Liver (tissue), 9 donors: ENCODE data around the gene L3MBTL1. TPM values are rescaled to one million over a fixed set of nuclear protein-coding genes. Genes with fewer than 3 reads are reported as not detected.

ENCODE experiments used
- DNase-seq: peaks from one replicate; pipeline ENCODE4 v3.0.0-alpha.2; 2017; ENCODE audit warnings: low spot score
- H3K27ac ChIP-seq, 2 donors: one replicate each; pipeline ENCODE4 v1.7.0; 2013; ENCODE audit warnings: inconsistent platforms in 2 of 2, low read length in 2 of 2, control low read depth in 1 of 2, low read depth in 1 of 2, mild to moderate bottlenecking in 1 of 2
- H3K27me3 ChIP-seq, 4 donors: one replicate each; pipeline versions ENCODE4 v1.6.1 to v1.7.0; 2013; ENCODE audit warnings: low read length in 3 of 4, inconsistent platforms in 1 of 4, mild to moderate bottlenecking in 1 of 4, moderate library complexity in 1 of 4; ENCODE audit not compliant: control insufficient read depth in 4 of 4, insufficient read depth in 4 of 4
- H3K36me3 ChIP-seq, 4 donors: one replicate each; pipeline versions ENCODE4 v1.6.1 to v1.7.0; 2013; ENCODE audit warnings: low read length in 3 of 4, mild to moderate bottlenecking in 3 of 4, low read depth in 1 of 4, moderate library complexity in 1 of 4; ENCODE audit not compliant: control insufficient read depth in 4 of 4, insufficient read depth in 3 of 4
- H3K4me1 ChIP-seq, 4 donors: one replicate each; pipeline versions ENCODE4 v1.6.1 to v1.7.0; 2013; ENCODE audit warnings: low read length in 3 of 4, mild to moderate bottlenecking in 3 of 4, moderate library complexity in 1 of 4; ENCODE audit not compliant: control insufficient read depth in 4 of 4, insufficient read depth in 4 of 4
- H3K4me3 ChIP-seq, 3 donors: one replicate each; pipeline versions ENCODE4 v1.6.1 to v1.7.0; 2013; ENCODE audit warnings: low read length in 3 of 3, control low read depth in 1 of 3, low read depth in 1 of 3, mild to moderate bottlenecking in 1 of 3
- H3K9ac ChIP-seq, 2 donors: one replicate each; pipeline ENCODE4 v1.7.0; 2013; ENCODE audit warnings: low read length in 2 of 2, mild to moderate bottlenecking in 2 of 2, moderate library complexity in 2 of 2, control low read depth in 1 of 2, low read depth in 1 of 2
- H3K9me3 ChIP-seq, 4 donors: one replicate each; pipeline versions ENCODE4 v1.6.1 to v1.7.0; 2013; ENCODE audit warnings: low read length in 3 of 4; ENCODE audit not compliant: control insufficient read depth in 4 of 4
- CTCF ChIP-seq: fragments of 150-350 bp; IDR thresholded peaks from 2 replicates; pipeline ENCODE4 v1.5.1; 2017; ENCODE audit warnings: improper control_type of control experiment, low read depth, low read length; ENCODE audit not compliant: missing input control
- EGR1 ChIP-seq, 2 donors: IDR thresholded peaks; 2 replicates each; pipeline ENCODE4 v1.6.1; 2016 to 2018; ENCODE audit warnings: antibody characterized with exemption in 2 of 2, low read depth in 2 of 2
- FOXA1 ChIP-seq: IDR thresholded peaks from 2 replicates; pipeline ENCODE4 v1.6.1; 2016; ENCODE audit warnings: antibody characterized with exemption
- GABPA ChIP-seq, 2 donors: IDR thresholded peaks in 1 of 2; conservative IDR thresholded peaks in 1 of 2; 2 replicates each; pipeline ENCODE4 v1.6.1; 2016; ENCODE audit warnings: antibody characterized with exemption in 2 of 2, mild to moderate bottlenecking in 1 of 2, moderate library complexity in 1 of 2
- HNF4A ChIP-seq, 2 donors: conservative IDR thresholded peaks; 2 replicates each; pipeline ENCODE4 v1.6.1; 2016; ENCODE audit warnings: antibody characterized with exemption in 2 of 2, mild to moderate bottlenecking in 2 of 2
- HNF4G ChIP-seq: IDR thresholded peaks from 2 replicates; pipeline ENCODE4 v1.6.1; 2016; ENCODE audit warnings: antibody characterized with exemption
- JUND ChIP-seq, 2 donors: IDR thresholded peaks; 2 replicates each; pipeline ENCODE4 v1.6.1; 2016; ENCODE audit warnings: antibody characterized with exemption in 2 of 2
- MAX ChIP-seq: IDR thresholded peaks from 2 replicates; pipeline ENCODE4 v1.6.1; 2016; ENCODE audit warnings: antibody characterized with exemption
- RAD21 ChIP-seq, 2 donors: IDR thresholded peaks; 2 replicates each; pipeline ENCODE4 v1.6.1; 2016; ENCODE audit warnings: antibody characterized with exemption in 2 of 2, mild to moderate bottlenecking in 2 of 2
- REST ChIP-seq: IDR thresholded peaks from 2 replicates; pipeline ENCODE4 v1.6.1; 2016; ENCODE audit warnings: antibody characterized with exemption, mild to moderate bottlenecking
- RXRA ChIP-seq, 2 donors: IDR thresholded peaks; 2 replicates each; pipeline ENCODE4 v1.6.1; 2017 to 2018; ENCODE audit warnings: antibody characterized with exemption in 2 of 2, mild to moderate bottlenecking in 1 of 2
- SP1 ChIP-seq: IDR thresholded peaks from 2 replicates; pipeline ENCODE4 v1.6.1; 2018; ENCODE audit warnings: antibody characterized with exemption, mild to moderate bottlenecking
- TAF1 ChIP-seq: conservative IDR thresholded peaks from 2 replicates; pipeline ENCODE4 v1.6.1; 2016; ENCODE audit warnings: antibody characterized with exemption, mild to moderate bottlenecking
- YY1 ChIP-seq: IDR thresholded peaks from 2 replicates; pipeline ENCODE4 v1.6.1; 2016; ENCODE audit warnings: antibody characterized with exemption, mild to moderate bottlenecking
- ZBTB33 ChIP-seq: IDR thresholded peaks from 2 replicates; pipeline ENCODE4 v1.6.1; 2016; ENCODE audit warnings: antibody characterized with exemption
- WGBS: extraction: QIAGEN DNeasy Blood & Tissue Kit; methylation state at CpG from one replicate; pipeline ENCODE4 v1.1.7; 2013; 5-methylcytosine and 5-hydroxymethylcytosine counted together
- polyA plus RNA-seq, 2 donors: library from polyadenylated mRNA; stranded (reverse) in 1 of 2; unstranded in 1 of 2; fragments of 200-250 nt in 1 of 2; fragments of >200 nt in 1 of 2; fragmentation: Nextera tagmentation in 1 of 2; extraction: Ambion mirVana in 1 of 2; gene quantifications; one replicate each; pipeline versions ENCODE4 v1.2.1 to v1.2.3, GENCODE V29; 2013 to 2015
- total RNA-seq, 2 donors: library from RNA; depleted of rRNA; stranded (reverse); fragments of >200 nt; gene quantifications; one replicate each; pipeline ENCODE4 v1.2.3, GENCODE V29; 2014
- donor health status: healthy.
- donor health status: healthy.
- donor health status: healthy.
- donor health status: healthy.
- donor health status: healthy.

The L3MBTL1 gene
- total and polyA plus RNA-seq, 4 donors = 0.45 to 5.6 (median 2.0) TPM

- H3K4me1 ChIP-seq = peaks cover 0 to 3% (median under 1%) of the 10 kb centered on the region in 4 donors
- no peaks in the 10 kb centered on the region for H3K36me3 ChIP-seq
- no peak overlapping the region for H3K9ac ChIP-seq
- H3K9me3 ChIP-seq = no peaks in the 10 kb centered on the region
- no peak overlapping the region for H3K27ac ChIP-seq
- H3K4me3 ChIP-seq = no peak overlapping the region
- TF ChIP-seq EGR1 (IDR thresholded peaks at IDR 0.05; ENCODE audit: low read depth in 2 of 2) = no peak
- no peak for TF ChIP-seq SP1
- TF ChIP-seq HNF4A (conservative IDR thresholded peaks at IDR 0.05) = no peak
- TF ChIP-seq TAF1 = no peak
- TF ChIP-seq HNF4G = no peak
- no peak for TF ChIP-seq ZBTB33
- no peak for TF ChIP-seq RAD21 (IDR thresholded peaks at IDR 0.05)
- no peak for TF ChIP-seq GABPA (IDR thresholded peaks at IDR 0.05 in 1 of 2, conservative IDR thresholded peaks at IDR 0.05 in 1 of 2)
- TF ChIP-seq FOXA1 = no peak
- TF ChIP-seq MAX = no peak
- no peak for TF ChIP-seq YY1
- no peak for TF ChIP-seq JUND (IDR thresholded peaks at IDR 0.05)
- no peak for TF ChIP-seq REST
- TF ChIP-seq CTCF = no peak
- 95% methylated on average over 1 of the region's 1 CpG for WGBS
- no peaks in the 10 kb centered on the region for H3K27me3 ChIP-seq
- DNase-seq = no peak
Measured at GRCh38 chr20:43520074-43520630, 12.7 kb downstream of the L3MBTL1 start.

GRCh38 chr20:43525021-43525420, 17.5 kb downstream of the L3MBTL1 start:
- Histone ChIP-seq H3K4me1 (no peaks in the 10 kb centered on the region), H3K4me3 (no peak overlapping the region), H3K27ac (no peak overlapping the region), H3K9ac (no peak overlapping the region), H3K36me3 (peaks cover 0 to 2% (median 0%) of the 10 kb centered on the region in 4 donors), H3K27me3 (no peaks in the 10 kb centered on the region), H3K9me3 (no peaks in the 10 kb centered on the region)
- DNase-seq = no peak
- 88% methylated on average over 5 of the region's 5 CpGs for WGBS
- TF ChIP-seq HNF4A (conservative IDR thresholded peaks at IDR 0.05) (no peak), HNF4G (no peak), RXRA (IDR thresholded peaks at IDR 0.05) (no peak), SP1 (no peak), CTCF (no peak), REST (no peak)
